KMS-11 (cell line): ENCODE data around the gene ID1.

ENCODE experiments used
- H2AFZ ChIP-seq: fragments of 200-600 bp; sonication (generic); 2 replicates; pipeline ENCODE4 v1.6.1; 2016; ENCODE audit warnings: antibody characterized with exemption, mixed run types, low read depth
- H3K27ac ChIP-seq: fragments of 200-600 bp; sonication (generic); 2 replicates; pipeline ENCODE4 v1.6.1; 2016; ENCODE audit warnings: mild to moderate bottlenecking, mixed run types
- H3K27me3 ChIP-seq: fragments of 200-600 bp; sonication (generic); 2 replicates; pipeline ENCODE4 v1.6.1; 2017; ENCODE audit warnings: mild to moderate bottlenecking, low read depth, mixed run types, moderate library complexity; ENCODE audit not compliant: insufficient read depth
- H3K36me3 ChIP-seq: fragments of 200-600 bp; sonication (generic); 2 replicates; pipeline ENCODE4 v1.6.1; 2017; ENCODE audit warnings: mild to moderate bottlenecking, mixed run types; ENCODE audit not compliant: insufficient read depth
- H3K4me1 ChIP-seq: fragments of 200-600 bp; sonication (generic); 2 replicates; pipeline ENCODE4 v1.6.1; 2016; ENCODE audit warnings: mild to moderate bottlenecking, low read depth, mixed run types; ENCODE audit not compliant: poor library complexity, severe bottlenecking
- H3K4me2 ChIP-seq: fragments of 200-600 bp; sonication (generic); 2 replicates; pipeline ENCODE4 v1.7.0; 2016; ENCODE audit warnings: mild to moderate bottlenecking, mixed run types
- H3K4me3 ChIP-seq: fragments of 200-600 bp; sonication (generic); IDR thresholded peaks from 2 replicates; pipeline ENCODE4 v1.6.1; 2017; ENCODE audit warnings: low read depth, low read length, mixed read lengths; ENCODE audit not compliant: insufficient read depth
- H3K79me2 ChIP-seq: fragments of 200-600 bp; sonication (generic); 2 replicates; pipeline ENCODE4 v1.6.1; 2016; ENCODE audit warnings: low read depth, mixed run types; ENCODE audit not compliant: insufficient read depth
- H3K9ac ChIP-seq: fragments of 200-600 bp; sonication (generic); 2 replicates; pipeline ENCODE4 v1.6.1; 2016; ENCODE audit warnings: mild to moderate bottlenecking, mixed run types
- H4K20me1 ChIP-seq: fragments of 200-600 bp; sonication (generic); 2 replicates; pipeline ENCODE4 v1.6.1; 2016; ENCODE audit warnings: mild to moderate bottlenecking, mixed run types; ENCODE audit not compliant: insufficient read depth
- CTCF ChIP-seq: fragments of 200-600 bp; sonication (generic); conservative IDR thresholded peaks from 2 replicates; pipeline ENCODE4 v1.6.1; 2017; ENCODE audit warnings: low read depth, mild to moderate bottlenecking, antibody characterized with exemption, low read length, moderate library complexity, mixed read lengths

The ID1 gene

GRCh38 chr20:31605031-31605901 is at the start of gene ID1:
ID1 (plus strand) TSS chr20:31605289; CDS start chr20:31605388, 99 bp downstream.
- H3K79me2 ChIP-seq, result peaks cover 16% of the 10 kb centered on the region
- H3K27ac ChIP-seq, result peak within 1 kb of the TSS; percentile 85
- TF ChIP-seq CTCF, result no peak; the same call in 1 of the 2 replicates
- peak within 1 kb of the TSS; percentile 76 for H3K9ac ChIP-seq
- H3K36me3 ChIP-seq, result no peaks in the 10 kb centered on the region
- H2AFZ ChIP-seq, result peak within 1 kb of the TSS; percentile 60; the same call in 1 of the 2 replicates
- no peaks in the 10 kb centered on the region for H4K20me1 ChIP-seq
- H3K4me2 ChIP-seq, result peak within 1 kb of the TSS; percentile 91
- H3K27me3 ChIP-seq, result no peaks in the 10 kb centered on the region
- no peak within 1 kb of the TSS for H3K4me3 ChIP-seq
- H3K4me1 ChIP-seq, result peaks cover 54% of the 10 kb centered on the region

- Histone ChIP-seq H3K4me2 (peak overlapping the region; percentile 10; the same call in 1 of the 2 replicates), H3K27me3 (no peaks in the 10 kb centered on the region), H3K79me2 (no peaks in the 10 kb centered on the region), H2AFZ (no peak overlapping the region), H4K20me1 (no peaks in the 10 kb centered on the region), H3K4me3 (no peak overlapping the region), H3K27ac (peak overlapping the region; percentile 80), H3K4me1 (peaks cover 77% of the 10 kb centered on the region), H3K36me3 (no peaks in the 10 kb centered on the region; the same call in 1 of the 2 replicates), H3K9ac (peak overlapping the region; percentile 17; the same call in 1 of the 2 replicates)
- no peak for TF ChIP-seq CTCF
Observed at GRCh38 chr20:31559704-31560093, 45.4 kb upstream of the ID1 start.

DNA sequence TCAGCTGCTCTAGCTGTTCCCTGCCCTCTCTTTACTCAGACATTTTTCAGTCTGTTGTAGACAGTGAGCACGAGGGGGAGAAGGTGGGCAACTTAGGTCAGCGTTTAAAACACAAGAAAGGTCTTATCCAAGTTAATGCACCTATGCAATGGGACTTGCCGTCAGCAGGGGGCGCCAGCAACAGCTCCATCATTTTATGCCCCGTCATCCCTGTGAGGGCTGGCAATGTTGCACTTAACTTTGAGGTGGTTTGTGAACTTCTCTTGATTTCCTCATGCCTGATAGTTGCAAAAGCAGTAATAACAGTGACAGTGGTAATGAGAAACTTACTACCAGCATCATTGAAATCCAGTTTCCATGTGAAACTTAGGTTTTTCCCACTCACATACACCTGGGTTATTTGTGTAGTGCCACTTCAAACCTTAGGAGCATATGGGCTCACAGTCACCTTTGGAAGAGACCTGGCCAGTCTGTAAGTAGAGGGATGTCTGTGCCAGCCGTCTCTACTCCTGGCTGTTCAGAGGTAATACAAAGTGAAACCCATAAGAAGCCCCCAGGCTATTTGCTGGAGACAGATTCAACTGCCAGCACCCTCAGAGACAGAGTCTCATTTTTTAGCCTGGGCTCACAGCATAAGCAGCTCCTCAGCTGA is 44.9 kb upstream of the ID1 start:
- peaks cover 82% of the 10 kb centered on the region for H3K4me1 ChIP-seq
- peak overlapping the region; percentile 11; the same call in 1 of the 2 replicates for H3K4me2 ChIP-seq
- H2AFZ ChIP-seq, result no peak overlapping the region
- peak overlapping the region; percentile 80 for H3K27ac ChIP-seq
- H3K27me3 ChIP-seq, result no peaks in the 10 kb centered on the region
- H3K36me3 ChIP-seq, result no peaks in the 10 kb centered on the region
- no peaks in the 10 kb centered on the region for H3K79me2 ChIP-seq
- H3K9ac ChIP-seq, result peak overlapping the region; percentile 35; the same call in 1 of the 2 replicates
- no peaks in the 10 kb centered on the region for H4K20me1 ChIP-seq
- peak; percentile 99 for TF ChIP-seq CTCF
- H3K4me3 ChIP-seq, result no peak overlapping the region

- Histone ChIP-seq H3K79me2 (no peaks in the 10 kb centered on the region), H4K20me1 (no peaks in the 10 kb centered on the region), H3K9ac (peak overlapping the region; percentile 35; the same call in 1 of the 2 replicates), H3K27me3 (no peaks in the 10 kb centered on the region), H3K4me2 (peak overlapping the region; percentile 11; the same call in 1 of the 2 replicates), H3K27ac (peak overlapping the region; percentile 80), H3K4me3 (no peak overlapping the region), H2AFZ (no peak overlapping the region), H3K4me1 (peaks cover 90% of the 10 kb centered on the region), H3K36me3 (no peaks in the 10 kb centered on the region)
- TF ChIP-seq CTCF, result no peak
Observed at GRCh38 chr20:31560746-31561598, 44.1 kb upstream of the ID1 start.
